Caco-2 (cell line): Measurements from ENCODE around the gene HAND1. TPM values are rescaled to one million over a fixed set of nuclear protein-coding genes. Genes with fewer than 3 reads are reported as not detected.

Source experiments
- BruUV-seq: library from RNA; stranded (reverse); fragments of 400-500 nt; replicated peaks from 2 replicates; lab custom pipeline; 2021; lab: Mats Ljungman, UMichigan
- CTCF ChIA-PET: fragments of 300-600 bp; sonication (Branson Sonifier 250); formaldehyde crosslinking; loops from one replicate; lab custom pipeline; 2022; ENCODE audit warnings: antibody characterized with exemption; lab: Charles Lee
- POLR2A ChIA-PET: fragments of 300-600 bp; sonication (Branson Sonifier 250); formaldehyde crosslinking; loops from one replicate; lab custom pipeline; 2022; ENCODE audit warnings: antibody characterized with exemption; lab: Charles Lee
- DNase-seq, 2 experiments: peaks; one replicate each; pipeline versions ENCODE4 v3.0.0 to v3.0.0-alpha.2; 2020 to 2022
- H3K27me3 ChIP-seq: replicated peaks from 2 replicates; pipeline ENCODE4 v1.6.0; 2011; ENCODE audit warnings: low read length; ENCODE audit not compliant: control insufficient read depth, insufficient read depth
- H3K36me3 ChIP-seq: 2 replicates; pipeline ENCODE4 v1.5.1; 2011; ENCODE audit warnings: low read length; ENCODE audit not compliant: control insufficient read depth, insufficient read depth
- H3K4me1 ChIP-seq: fragments of 250-450 bp; sonication (Bioruptor Pico); 2 replicates; pipeline ENCODE4 v1.5.1; 2020; ENCODE audit warnings: mild to moderate bottlenecking
- H3K4me3 ChIP-seq: 2 replicates; pipeline ENCODE4 v1.5.1; 2011; ENCODE audit warnings: low read depth, mild to moderate bottlenecking, control low read depth, low read length
- H3K9me3 ChIP-seq: fragments of 250-450 bp; sonication (Bioruptor Pico); 2 replicates; pipeline ENCODE4 v1.5.1; 2020; ENCODE audit warnings: mild to moderate bottlenecking, moderate library complexity
- H3K27ac Mint-ChIP-seq: one replicate; pipeline ENCODE4 v1.8.0; 2022; ENCODE audit warnings: mixed read lengths; ENCODE audit not compliant: unreplicated experiment
- H3K27me3 Mint-ChIP-seq: one replicate; pipeline ENCODE4 v1.8.0; 2022; ENCODE audit warnings: mixed read lengths; ENCODE audit not compliant: insufficient read depth, unreplicated experiment
- H3K36me3 Mint-ChIP-seq: one replicate; pipeline ENCODE4 v1.8.0; 2022; ENCODE audit warnings: mild to moderate bottlenecking, mixed read lengths; ENCODE audit not compliant: insufficient read depth, unreplicated experiment
- H3K4me1 Mint-ChIP-seq: one replicate; pipeline ENCODE4 v1.8.0; 2022; ENCODE audit warnings: low read depth, mixed read lengths; ENCODE audit not compliant: unreplicated experiment
- H3K4me3 Mint-ChIP-seq: one replicate; pipeline ENCODE4 v1.8.0; 2022; ENCODE audit warnings: mild to moderate bottlenecking, moderate library complexity, mixed read lengths; ENCODE audit not compliant: unreplicated experiment
- H3K9me3 Mint-ChIP-seq: one replicate; pipeline ENCODE4 v1.8.0; 2022; ENCODE audit warnings: mixed read lengths; ENCODE audit not compliant: unreplicated experiment
- CTCF ChIP-seq, 2 experiments: fragments of 200-600 bp in 1 of 2; IDR thresholded peaks; 1 replicate in 1 of 2; 2 replicates in 1 of 2; pipeline versions ENCODE4 v1.5.1 to v1.8.0; 2011 to 2022; ENCODE audit warnings: antibody characterized with exemption in 1 of 2, control low read depth in 1 of 2, inconsistent platforms in 1 of 2, low read depth in 1 of 2, low read length in 1 of 2, mild to moderate bottlenecking in 1 of 2, moderate library complexity in 1 of 2; ENCODE audit not compliant: insufficient read depth in 1 of 2, severe bottlenecking in 1 of 2, unreplicated experiment in 1 of 2
- intact Hi-C: fragments of 100-400 bp; cut with micrococcal nuclease; formaldehyde crosslinking; loops from one replicate; pipeline ENCODE4 v1.10.0; 2022; ENCODE audit not compliant: unreplicated experiment
- total RNA-seq: library from RNA; stranded (reverse); gene quantifications from 2 replicates; pipeline ENCODE4 v1.2.3, GENCODE V29; 2022

The HAND1 gene
- total RNA-seq, 1 experiment from 2014 or later, result 0.45 TPM

GRCh38 chr5:154480847-154481246 is 2.8 kb upstream of the HAND1 start:
- Mint-ChIP-seq H3K4me3 (no peak overlapping the region), H3K27me3 (peaks cover 30% of the 10 kb centered on the region), H3K9me3 (no peaks in the 10 kb centered on the region), H3K4me1 (peaks cover 5% of the 10 kb centered on the region), H3K36me3 (peaks cover 8% of the 10 kb centered on the region), H3K27ac (no peak overlapping the region)
- Histone ChIP-seq H3K4me1 (peaks cover 26% of the 10 kb centered on the region), H3K27me3 (peaks cover 9% of the 10 kb centered on the region), H3K4me3 (no peak overlapping the region), H3K36me3 (no peaks in the 10 kb centered on the region), H3K9me3 (no peaks in the 10 kb centered on the region)
- TF ChIP-seq CTCF (IDR thresholded peaks at IDR 0.05; ENCODE audit: insufficient read depth in 1 of 2, low read depth in 1 of 2, low read length in 1 of 2, severe bottlenecking in 1 of 2, unreplicated experiment in 1 of 2), result no peak
- CTCF ChIA-PET, result no interaction called here
- POLR2A ChIA-PET, result no interaction called here
- intact Hi-C loops, result no loop called here
- BruUV-seq, result no TSS peak
- no peak for DNase-seq

- Mint-ChIP-seq H3K4me1 (peaks cover 5% of the 10 kb centered on the region), H3K36me3 (peaks cover 9% of the 10 kb centered on the region), H3K27me3 (peaks cover 25% of the 10 kb centered on the region), H3K9me3 (no peaks in the 10 kb centered on the region), H3K27ac (peak overlapping the region; percentile 69), H3K4me3 (no peak overlapping the region)
- Histone ChIP-seq H3K9me3 (no peaks in the 10 kb centered on the region), H3K4me3 (no peak overlapping the region), H3K36me3 (no peaks in the 10 kb centered on the region), H3K27me3 (peaks cover 7% of the 10 kb centered on the region), H3K4me1 (peaks cover 26% of the 10 kb centered on the region)
- CTCF ChIA-PET, result no interaction called here
- POLR2A ChIA-PET, result no interaction called here
- intact Hi-C loops, result no loop called here
- DNase-seq, result no peak
- TF ChIP-seq CTCF (IDR thresholded peaks at IDR 0.05; ENCODE audit: insufficient read depth in 1 of 2, low read depth in 1 of 2, low read length in 1 of 2, severe bottlenecking in 1 of 2, unreplicated experiment in 1 of 2), result no peak
- no TSS peak for BruUV-seq
Observed at GRCh38 chr5:154479944-154480750, 2.1 kb upstream of the HAND1 start.

GRCh38 chr5:154479160-154479943 is 1.3 kb upstream of the HAND1 start:
- Mint-ChIP-seq H3K9me3 (no peaks in the 10 kb centered on the region), H3K4me1 (peaks cover 5% of the 10 kb centered on the region), H3K4me3 (no peak overlapping the region), H3K36me3 (peaks cover 14% of the 10 kb centered on the region), H3K27ac (peak overlapping the region; percentile 69), H3K27me3 (peaks cover 26% of the 10 kb centered on the region)
- POLR2A ChIA-PET, result no interaction called here
- Histone ChIP-seq H3K27me3 (peaks cover 4% of the 10 kb centered on the region), H3K4me3 (no peak overlapping the region), H3K36me3 (no peaks in the 10 kb centered on the region), H3K9me3 (no peaks in the 10 kb centered on the region), H3K4me1 (peaks cover 23% of the 10 kb centered on the region)
- peak in 1 of 2 experiments; percentile 29 for DNase-seq
- CTCF ChIA-PET, result no interaction called here
- BruUV-seq, result no TSS peak
- intact Hi-C loops, result no loop called here
- no peak for TF ChIP-seq CTCF (IDR thresholded peaks at IDR 0.05; ENCODE audit: insufficient read depth in 1 of 2, low read depth in 1 of 2, low read length in 1 of 2, severe bottlenecking in 1 of 2, unreplicated experiment in 1 of 2)
